OCI-LY1 (cell line): ENCODE data around the gene PALD1.

ENCODE experiments used
- H2AFZ ChIP-seq: fragments of 200-600 bp; sonication (generic), shearing (Covaris generic); 2 replicates; pipeline ENCODE4 v1.6.0; 2014; ENCODE audit warnings: antibody characterized with exemption, mild to moderate bottlenecking, low read length
- H3F3A ChIP-seq: fragments of 200-600 bp; sonication (generic), shearing (Covaris generic); 2 replicates; pipeline ENCODE4 v1.6.0; 2014; ENCODE audit warnings: mild to moderate bottlenecking, antibody characterized with exemption, low read length, moderate library complexity; ENCODE audit not compliant: insufficient read depth
- H3K27ac ChIP-seq: fragments of 200-600 bp; sonication (generic); 2 replicates; pipeline ENCODE4 v1.5.1; 2014; ENCODE audit warnings: low read length, mixed run types, mild to moderate bottlenecking, low read depth; ENCODE audit not compliant: poor library complexity, severe bottlenecking
- H3K27me3 ChIP-seq: fragments of 200-600 bp; sonication (generic); 2 replicates; pipeline ENCODE4 v1.6.0; 2014; ENCODE audit warnings: antibody characterized with exemption, mild to moderate bottlenecking, low read length, moderate library complexity; ENCODE audit not compliant: insufficient read depth
- H3K36me3 ChIP-seq: fragments of 200-600 bp; sonication (generic); 2 replicates; pipeline ENCODE4 v1.6.1; 2014; ENCODE audit warnings: mild to moderate bottlenecking, antibody characterized with exemption, low read length, moderate library complexity, mixed read lengths; ENCODE audit not compliant: insufficient read depth
- H3K4me1 ChIP-seq: fragments of 200-600 bp; sonication (generic); 2 replicates; pipeline ENCODE4 v1.5.1; 2014; ENCODE audit warnings: mild to moderate bottlenecking, low read length, moderate library complexity; ENCODE audit not compliant: insufficient read depth, severe bottlenecking
- H3K4me2 ChIP-seq: fragments of 200-600 bp; sonication (generic), shearing (Covaris generic); 2 replicates; pipeline ENCODE4 v1.6.1; 2014; ENCODE audit warnings: low read length
- H3K4me3 ChIP-seq: fragments of 200-600 bp; sonication (generic); 2 replicates; pipeline ENCODE4 v1.5.1; 2014; ENCODE audit warnings: low read length, low read depth, mild to moderate bottlenecking, mixed read lengths; ENCODE audit not compliant: poor library complexity, severe bottlenecking
- H3K79me2 ChIP-seq: fragments of 200-600 bp; shearing (Covaris generic); 2 replicates; pipeline ENCODE4 v1.6.1; 2016; ENCODE audit warnings: mixed run types, low read length, mixed read lengths; ENCODE audit not compliant: insufficient read depth
- H3K9ac ChIP-seq: fragments of 200-600 bp; sonication (generic), shearing (Covaris generic); 2 replicates; pipeline ENCODE4 v1.6.1; 2014; ENCODE audit warnings: mild to moderate bottlenecking, low read length, mixed read lengths
- H3K9me2 ChIP-seq: fragments of 200-600 bp; sonication (generic), shearing (Covaris generic); 2 replicates; pipeline ENCODE4 v1.6.1; 2014; ENCODE audit warnings: low read depth, mild to moderate bottlenecking, low read length, mixed read lengths
- H3K9me3 ChIP-seq: fragments of 200-600 bp; shearing (Covaris generic); 2 replicates; pipeline ENCODE4 v1.6.1; 2014; ENCODE audit warnings: low read length, mixed read lengths
- H4K20me1 ChIP-seq: fragments of 200-600 bp; sonication (generic), shearing (Covaris generic); 2 replicates; pipeline ENCODE4 v1.6.0; 2016; ENCODE audit warnings: mild to moderate bottlenecking, low read length; ENCODE audit not compliant: insufficient read depth
- CTCF ChIP-seq: fragments of 200-600 bp; sonication (generic), shearing (Covaris generic); IDR thresholded peaks from 2 replicates; pipeline ENCODE4 v1.5.1; 2017; ENCODE audit warnings: mild to moderate bottlenecking, antibody characterized with exemption, low read length, moderate library complexity, mixed read lengths
- EZH2 ChIP-seq: fragments of 200-600 bp; sonication (generic), shearing (Covaris generic); IDR thresholded peaks from 2 replicates; pipeline ENCODE4 v1.8.0; 2017; ENCODE audit warnings: borderline replicate concordance, mixed run types, mild to moderate bottlenecking, antibody characterized with exemption, low read length, moderate library complexity, mixed read lengths

The PALD1 gene

DNA sequence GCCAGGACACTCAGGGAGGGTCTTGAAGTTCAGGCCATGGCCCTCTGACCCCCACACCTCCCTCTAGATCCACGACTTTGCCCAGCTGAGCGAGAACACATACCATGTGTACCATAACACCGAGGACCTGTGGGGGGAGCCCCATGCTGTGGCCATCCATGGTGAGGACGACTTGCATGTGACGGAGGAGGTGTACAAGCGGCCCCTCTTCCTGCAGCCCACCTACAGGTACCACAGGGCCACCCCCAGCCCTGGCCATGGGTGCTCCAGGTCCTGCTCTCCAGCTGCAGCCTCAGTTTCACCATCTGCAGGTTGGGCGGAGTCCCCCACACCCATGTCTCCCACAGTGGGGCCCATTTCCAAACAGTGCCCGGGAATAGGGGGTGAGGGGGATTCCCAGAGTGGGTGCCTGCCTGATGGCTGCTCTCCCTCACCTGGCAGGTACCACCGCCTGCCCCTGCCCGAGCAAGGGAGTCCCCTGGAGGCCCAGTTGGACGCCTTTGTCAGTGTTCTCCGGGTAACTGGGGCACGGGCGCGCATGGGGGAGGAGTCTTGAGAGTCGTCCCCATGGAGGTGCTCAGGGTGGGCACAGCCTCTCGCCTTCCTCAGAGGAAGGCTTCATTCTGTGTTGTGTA lies 54.1 kb downstream of the PALD1 start:
- no peaks in the 10 kb centered on the region for H3K27me3 ChIP-seq
- no peaks in the 10 kb centered on the region for H3F3A ChIP-seq
- no peaks in the 10 kb centered on the region for H3K9me2 ChIP-seq
- H3K27ac ChIP-seq: no peak overlapping the region
- H3K9ac ChIP-seq: no peak overlapping the region
- no peak overlapping the region for H3K4me2 ChIP-seq
- H3K4me3 ChIP-seq: no peak overlapping the region
- no peaks in the 10 kb centered on the region for H3K9me3 ChIP-seq
- H3K36me3 ChIP-seq: peaks cover 96% of the 10 kb centered on the region
- no peaks in the 10 kb centered on the region for H4K20me1 ChIP-seq
- no peak overlapping the region for H2AFZ ChIP-seq
- H3K79me2 ChIP-seq: no peaks in the 10 kb centered on the region
- no peaks in the 10 kb centered on the region for H3K4me1 ChIP-seq
- TF ChIP-seq CTCF (no peak), EZH2 (no peak)

- no peaks in the 10 kb centered on the region for H4K20me1 ChIP-seq
- TF ChIP-seq EZH2 (no peak), CTCF (no peak)
- peaks cover 96% of the 10 kb centered on the region for H3K36me3 ChIP-seq
These were observed 54.6 kb downstream of the PALD1 start for GRCh38 chr10:70533189-70533558.

GRCh38 chr10:70534281-70534680 lies 55.7 kb downstream of the PALD1 start:
- Histone ChIP-seq H3K9ac (no peak overlapping the region), H3K9me3 (no peaks in the 10 kb centered on the region), H2AFZ (no peak overlapping the region), H3K4me2 (no peak overlapping the region), H3K4me1 (no peaks in the 10 kb centered on the region), H3K9me2 (no peaks in the 10 kb centered on the region), H3K4me3 (no peak overlapping the region), H4K20me1 (no peaks in the 10 kb centered on the region), H3F3A (no peaks in the 10 kb centered on the region), H3K27me3 (no peaks in the 10 kb centered on the region), H3K79me2 (no peaks in the 10 kb centered on the region), H3K36me3 (peaks cover 96% of the 10 kb centered on the region), H3K27ac (no peak overlapping the region)
- no peak for TF ChIP-seq CTCF
- no peak for TF ChIP-seq EZH2

More at GRCh38 chr10:70533189-70533558, 54.6 kb downstream of the PALD1 start:
- Histone ChIP-seq H3K4me3 (no peak overlapping the region), H3K79me2 (no peaks in the 10 kb centered on the region), H3K4me2 (no peak overlapping the region), H2AFZ (no peak overlapping the region), H3K27ac (no peak overlapping the region), H3K9me3 (no peaks in the 10 kb centered on the region), H3K27me3 (no peaks in the 10 kb centered on the region), H3K9me2 (no peaks in the 10 kb centered on the region), H3K9ac (no peak overlapping the region), H3F3A (no peaks in the 10 kb centered on the region), H3K4me1 (no peaks in the 10 kb centered on the region)
